Thyroid gland (tissue), 4 donors: ENCODE measurements around the gene SLC38A10. TPM values are rescaled to one million over a fixed set of nuclear protein-coding genes. Genes with fewer than 3 reads are reported as not detected.

Source experiments
- DNase-seq, 2 donors: peaks; one replicate each; pipeline ENCODE4 v3.0.0-alpha.2; 2019
- H3K27ac ChIP-seq, 3 donors: fragments of 200-600 bp; sonication (generic); 1 replicate in 2 of 3; 2 replicates in 1 of 3; pipeline ENCODE4 v1.5.1; 2016 to 2019; ENCODE audit warnings: mild to moderate bottlenecking in 1 of 3, moderate library complexity in 1 of 3
- H3K27me3 ChIP-seq: fragments of 200-600 bp; sonication (generic); one replicate; pipeline ENCODE4 v1.5.1; 2019
- H3K36me3 ChIP-seq, 2 donors: fragments of 200-600 bp; sonication (generic); one replicate each; pipeline ENCODE4 v1.5.1; 2016 to 2019
- H3K4me1 ChIP-seq, 2 donors: fragments of 200-600 bp; sonication (generic); one replicate each; pipeline ENCODE4 v1.5.1; 2017 to 2019
- H3K4me3 ChIP-seq, 3 donors: fragments of 200-600 bp; sonication (generic); replicated peaks in 1 of 3; 1 replicate in 2 of 3; 2 replicates in 1 of 3; pipeline ENCODE4 v1.5.1; 2016; ENCODE audit warnings: mild to moderate bottlenecking in 1 of 3
- H3K9me3 ChIP-seq: fragments of 200-600 bp; sonication (generic); one replicate; pipeline ENCODE4 v1.5.1; 2017
- CTCF ChIP-seq, 6 experiments: fragments of 200-600 bp in 3 of 6; fragments of 450-650 bp in 3 of 6; sonication (generic) in 3 of 6; IDR thresholded peaks; one replicate each; pipeline ENCODE4 v1.5.1; 2016 to 2019; ENCODE audit warnings: antibody characterized with exemption in 6 of 6, mild to moderate bottlenecking in 2 of 6, inconsistent platforms in 1 of 6, moderate library complexity in 1 of 6
- POLR2A ChIP-seq, 2 donors: fragments of 450-650 bp; IDR thresholded peaks; one replicate each; pipeline ENCODE4 v1.6.1; 2017; ENCODE audit warnings: antibody characterized with exemption in 2 of 2, mild to moderate bottlenecking in 2 of 2, moderate library complexity in 1 of 2
- WGBS, 2 donors: methylation state at CpG; one replicate each; pipeline ENCODE4 v1.1.5; 2017; 5-methylcytosine and 5-hydroxymethylcytosine counted together
- intact Hi-C: fragments of 100-400 bp; cut with DNase I; formaldehyde crosslinking; loops from one replicate; pipeline ENCODE4 v1.15.1; 2023
- total RNA-seq, 4 donors: library from RNA; depleted of rRNA; stranded (reverse); fragments of >200 nt; gene quantifications; one replicate each; pipeline ENCODE4 v1.2.3, GENCODE V29; 2016

Gene SLC38A10
- total RNA-seq, 4 donors from 2014 or later, result 81.8 to 140 (median 121) TPM

- DNase-seq, result no peak
Observed at GRCh38 chr17:81333616-81334368, 38.7 kb upstream of the SLC38A10 start.

GRCh38 chr17:81332914-81333528, 37.9 kb upstream of the SLC38A10 start:
- intact Hi-C loops, result no loop called here
- peaks cover 15 to 37% of the 10 kb centered on the region in 2 donors for H3K4me1 ChIP-seq
- no peaks in the 10 kb centered on the region for H3K27me3 ChIP-seq
- H3K27ac ChIP-seq, result no peak overlapping the region
- H3K36me3 ChIP-seq, result no peaks in the 10 kb centered on the region
- TF ChIP-seq POLR2A (IDR thresholded peaks at IDR 0.05), result no peak
- TF ChIP-seq CTCF (IDR thresholded peaks at IDR 0.05), result no peak
- H3K4me3 ChIP-seq, result no peak overlapping the region
- H3K9me3 ChIP-seq, result no peaks in the 10 kb centered on the region
- 71 to 79% methylated on average over 22 of the region's 23 CpGs for WGBS, 2 donors
- no peak for DNase-seq

More at GRCh38 chr17:81333616-81334368, 38.7 kb upstream of the SLC38A10 start:
- Histone ChIP-seq H3K27ac (no peak overlapping the region), H3K27me3 (no peaks in the 10 kb centered on the region), H3K4me1 (peaks cover 15 to 36% of the 10 kb centered on the region in 2 donors), H3K9me3 (no peaks in the 10 kb centered on the region), H3K36me3 (no peaks in the 10 kb centered on the region), H3K4me3 (no peak overlapping the region)
- WGBS, 2 donors, result 64 to 73% methylated on average over 7 to 24 of the region's 24 CpGs
- intact Hi-C loops, result no loop called here
- TF ChIP-seq POLR2A (IDR thresholded peaks at IDR 0.05) (no peak), CTCF (IDR thresholded peaks at IDR 0.05) (no peak)

GRCh38 chr17:81332118-81332834, 37.2 kb upstream of the SLC38A10 start:
- Histone ChIP-seq H3K4me1 (peaks cover 15 to 42% of the 10 kb centered on the region in 2 donors), H3K27me3 (no peaks in the 10 kb centered on the region), H3K36me3 (no peaks in the 10 kb centered on the region), H3K9me3 (no peaks in the 10 kb centered on the region), H3K27ac (no peak overlapping the region), H3K4me3 (no peak overlapping the region)
- DNase-seq, result no peak
- intact Hi-C loops, result no loop called here
- WGBS, 2 donors, result 83 to 86% methylated on average over 12 to 18 of the region's 18 CpGs
- TF ChIP-seq CTCF (IDR thresholded peaks at IDR 0.05) (no peak), POLR2A (IDR thresholded peaks at IDR 0.05) (no peak)

- peak; percentile 63 to 75 for DNase-seq
- peak overlapping the region in 1 of 3 donors; percentile 56 for H3K27ac ChIP-seq
- H3K36me3 ChIP-seq, result no peaks in the 10 kb centered on the region
- 77 to 80% methylated on average over 5 to 8 of the region's 17 CpGs for WGBS, 2 donors
- no peak overlapping the region for H3K4me3 ChIP-seq
- H3K27me3 ChIP-seq, result no peaks in the 10 kb centered on the region
- TF ChIP-seq POLR2A (IDR thresholded peaks at IDR 0.05) (no peak), CTCF (IDR thresholded peaks at IDR 0.05) (no peak)
- H3K4me1 ChIP-seq, result peaks cover 15 to 38% of the 10 kb centered on the region in 2 donors
- no peaks in the 10 kb centered on the region for H3K9me3 ChIP-seq
- intact Hi-C loops, result no loop called here
Observed at GRCh38 chr17:81331527-81332043, 36.5 kb upstream of the SLC38A10 start.
